Measurements from ENCODE around the gene VANGL1.

VANGL1 gene

GRCh38 chr1:115705085-115705951, 63.5 kb downstream of the VANGL1 start:
- no peak for DNase-seq (ENCODE audit: low spot score)

- no peak for DNase-seq (ENCODE audit: low spot score)
These were observed 64.2 kb downstream of the VANGL1 start for GRCh38 chr1:115705963-115706362.

- peak; percentile 59 for DNase-seq (ENCODE audit: low spot score)
These were observed 65.0 kb downstream of the VANGL1 start for GRCh38 chr1:115706587-115707425.

- DNase-seq (ENCODE audit: low spot score): no peak
These were observed 69.3 kb downstream of the VANGL1 start for GRCh38 chr1:115710859-115711624.

GRCh38 chr1:115712911-115713609, 71.3 kb downstream of the VANGL1 start:
- DNase-seq (ENCODE audit: low spot score): no peak

- DNase-seq (ENCODE audit: low spot score): peak; percentile 72
These were observed 72.1 kb downstream of the VANGL1 start for GRCh38 chr1:115713906-115714305.

- peak; percentile 97 for DNase-seq (ENCODE audit: low spot score)
These were observed 72.9 kb downstream of the VANGL1 start for GRCh38 chr1:115714572-115715141.

- peak; percentile 49 for DNase-seq (ENCODE audit: low spot score)
These were observed 75.8 kb downstream of the VANGL1 start for GRCh38 chr1:115717541-115717940.

GRCh38 chr1:115718011-115718754, 76.4 kb downstream of the VANGL1 start:
- DNase-seq (ENCODE audit: low spot score): no peak

GRCh38 chr1:115719285-115719684, 77.5 kb downstream of the VANGL1 start:
- DNase-seq (ENCODE audit: low spot score): no peak

GRCh38 chr1:115722221-115722620, 80.5 kb downstream of the VANGL1 start:
- no peak for DNase-seq (ENCODE audit: low spot score)

- DNase-seq (ENCODE audit: low spot score): no peak
These were observed 82.0 kb downstream of the VANGL1 start for GRCh38 chr1:115723756-115724155.

- no peak for DNase-seq (ENCODE audit: low spot score)
These were observed 83.8 kb downstream of the VANGL1 start for GRCh38 chr1:115725600-115725999.

- DNase-seq (ENCODE audit: low spot score): no peak
These were observed 84.4 kb downstream of the VANGL1 start for GRCh38 chr1:115726161-115726560.

GRCh38 chr1:115726570-115726969, 84.8 kb downstream of the VANGL1 start:
- no peak for DNase-seq (ENCODE audit: low spot score)

- peak; percentile 87 for DNase-seq (ENCODE audit: low spot score)
These were observed 86.0 kb downstream of the VANGL1 start for GRCh38 chr1:115727706-115728249.

GRCh38 chr1:115728341-115728740, 86.6 kb downstream of the VANGL1 start:
- no peak for DNase-seq (ENCODE audit: low spot score)

- no peak for DNase-seq (ENCODE audit: low spot score)
These were observed 88.0 kb downstream of the VANGL1 start for GRCh38 chr1:115729756-115730155.

- DNase-seq (ENCODE audit: low spot score): no peak
These were observed 90.5 kb downstream of the VANGL1 start for GRCh38 chr1:115732316-115732715.

- no peak for DNase-seq (ENCODE audit: low spot score)
These were observed 99.0 kb downstream of the VANGL1 start for GRCh38 chr1:115740811-115741210.

Measured in kidney tubule cell (primary cell).